Gastroesophageal sphincter (tissue), 3 donors: ENCODE measurements around the gene CALR3.

Source experiments
- EP300 ChIP-seq: sonication (generic); formaldehyde crosslinking; IDR thresholded peaks from one replicate; pipeline ENCODE4 v1.6.1; 2017; ENCODE audit warnings: antibody characterized with exemption, mild to moderate bottlenecking
- POLR2A ChIP-seq, 2 donors: fragments of 450-650 bp; IDR thresholded peaks; one replicate each; pipeline ENCODE4 v1.6.1; 2017; ENCODE audit warnings: antibody characterized with exemption in 2 of 2, mild to moderate bottlenecking in 2 of 2, moderate library complexity in 1 of 2
- POLR2AphosphoS5 ChIP-seq: sonication (generic); formaldehyde crosslinking; IDR thresholded peaks from one replicate; pipeline ENCODE4 v1.6.1; 2017; ENCODE audit warnings: antibody characterized with exemption
- TF ChIP-seq, protein P1 (sequence below), 4 experiments: fragments of 200-600 bp in 2 of 4; fragments of 450-650 bp in 2 of 4; sonication (generic) in 1 of 4; IDR thresholded peaks; one replicate each; pipeline ENCODE4 v1.5.1; 2017 to 2019; ENCODE audit warnings: antibody characterized with exemption in 4 of 4, mild to moderate bottlenecking in 2 of 4, moderate library complexity in 2 of 4

DNA sequence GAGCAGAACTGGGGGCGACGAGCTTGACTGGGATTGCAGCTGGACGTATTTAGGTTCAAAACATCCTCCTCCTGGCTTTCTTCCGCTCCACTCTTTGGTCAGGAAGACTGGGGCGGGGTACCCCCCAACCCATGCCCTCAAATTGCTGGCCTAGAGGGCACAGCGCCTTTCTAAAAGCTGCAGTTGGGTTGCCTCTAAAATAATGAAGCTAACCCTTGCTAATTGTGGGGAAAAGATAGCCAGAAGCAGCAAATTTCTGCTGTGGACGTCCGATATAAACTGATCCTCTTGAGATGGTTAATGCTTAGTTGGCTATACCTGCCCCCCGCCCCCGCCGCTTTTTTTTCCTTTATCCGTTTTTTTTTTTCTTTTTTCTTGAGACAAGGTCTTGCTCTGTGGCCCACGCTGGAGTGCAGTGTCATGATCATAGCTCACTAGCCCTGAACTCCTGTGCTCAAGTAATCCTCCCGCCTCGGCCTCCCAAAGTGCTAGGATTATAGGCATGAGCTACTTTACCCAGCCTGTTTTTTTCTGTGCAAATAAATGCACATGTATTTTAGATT lies 47.0 kb upstream of the CALR3 start:
- TF ChIP-seq POLR2AphosphoS5: no peak
- TF ChIP-seq, protein P1, sequence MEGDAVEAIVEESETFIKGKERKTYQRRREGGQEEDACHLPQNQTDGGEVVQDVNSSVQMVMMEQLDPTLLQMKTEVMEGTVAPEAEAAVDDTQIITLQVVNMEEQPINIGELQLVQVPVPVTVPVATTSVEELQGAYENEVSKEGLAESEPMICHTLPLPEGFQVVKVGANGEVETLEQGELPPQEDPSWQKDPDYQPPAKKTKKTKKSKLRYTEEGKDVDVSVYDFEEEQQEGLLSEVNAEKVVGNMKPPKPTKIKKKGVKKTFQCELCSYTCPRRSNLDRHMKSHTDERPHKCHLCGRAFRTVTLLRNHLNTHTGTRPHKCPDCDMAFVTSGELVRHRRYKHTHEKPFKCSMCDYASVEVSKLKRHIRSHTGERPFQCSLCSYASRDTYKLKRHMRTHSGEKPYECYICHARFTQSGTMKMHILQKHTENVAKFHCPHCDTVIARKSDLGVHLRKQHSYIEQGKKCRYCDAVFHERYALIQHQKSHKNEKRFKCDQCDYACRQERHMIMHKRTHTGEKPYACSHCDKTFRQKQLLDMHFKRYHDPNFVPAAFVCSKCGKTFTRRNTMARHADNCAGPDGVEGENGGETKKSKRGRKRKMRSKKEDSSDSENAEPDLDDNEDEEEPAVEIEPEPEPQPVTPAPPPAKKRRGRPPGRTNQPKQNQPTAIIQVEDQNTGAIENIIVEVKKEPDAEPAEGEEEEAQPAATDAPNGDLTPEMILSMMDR (IDR thresholded peaks at IDR 0.05): no peak
- TF ChIP-seq POLR2A (IDR thresholded peaks at IDR 0.05): no peak
- no peak for TF ChIP-seq EP300
